Activated CD8-positive, alpha-beta memory T cell treated with anti-CD3 and anti-CD28 coated beads, Interleukin-2, amount 10 ng/mL, durations not matched to agents 7 days and 5 days (primary cell): ENCODE measurements around the gene COPE. TPM values are rescaled to one million over a fixed set of nuclear protein-coding genes. Genes with fewer than 3 reads are reported as not detected.

ENCODE experiments used
- ATAC-seq: fragments of 150-1000 bp; cut with Tn5 transposase; one replicate; pipeline ENCODE4 v1.10.0; 2021; ENCODE audit warnings: moderate library complexity
- CTCF ChIA-PET: fragments of 350-600 bp; sonication (Branson Sonifier 250); formaldehyde crosslinking; loops from one replicate; lab custom pipeline; 2021; ENCODE audit warnings: antibody characterized with exemption; lab: Charles Lee
- DNase-seq: peaks from one replicate; pipeline ENCODE4 v3.0.0-alpha.2; 2020
- H3K27ac Mint-ChIP-seq: one replicate; pipeline ENCODE4 v1.8.0; 2021; ENCODE audit warnings: mild to moderate bottlenecking, mixed read lengths
- H3K27me3 Mint-ChIP-seq: one replicate; pipeline ENCODE4 v1.8.0; 2021; ENCODE audit warnings: mixed read lengths
- H3K36me3 Mint-ChIP-seq: one replicate; pipeline ENCODE4 v1.8.0; 2021; ENCODE audit warnings: mild to moderate bottlenecking, mixed read lengths
- H3K4me1 Mint-ChIP-seq: one replicate; pipeline ENCODE4 v1.8.0; 2021; ENCODE audit warnings: mixed read lengths
- H3K4me3 Mint-ChIP-seq: one replicate; pipeline ENCODE4 v1.8.0; 2021; ENCODE audit warnings: mild to moderate bottlenecking, moderate library complexity, mixed read lengths
- H3K9me3 Mint-ChIP-seq: one replicate; pipeline ENCODE4 v1.8.0; 2022; ENCODE audit warnings: low read depth, mixed read lengths
- total RNA-seq, 2 experiments: library from RNA; stranded (reverse); gene quantifications; one replicate each; pipeline ENCODE4 v1.2.3, GENCODE V29; 2021

The COPE gene
- total RNA-seq, 2 experiments from 2014 or later = 251 to 264 TPM

- Mint-ChIP-seq H3K4me3 (no peak overlapping the region), H3K27me3 (peaks cover 19% of the 10 kb centered on the region), H3K4me1 (peaks cover 9% of the 10 kb centered on the region), H3K27ac (no peak overlapping the region), H3K36me3 (peaks cover 5% of the 10 kb centered on the region), H3K9me3 (no peaks in the 10 kb centered on the region)
- ATAC-seq = no peak
- CTCF ChIA-PET = interaction anchor here (0.6 kb wide), 1 partner anchor 28 kb away, joined by 5 read pairs; no protein-coding TSS in a partner anchor
- no peak for DNase-seq
Observed at GRCh38 chr19:18899624-18900560, 19.3 kb downstream of the COPE start.

GRCh38 chr19:18898607-18899408, 20.4 kb downstream of the COPE start:
- DNase-seq = no peak
- Mint-ChIP-seq H3K4me1 (peaks cover 9% of the 10 kb centered on the region), H3K9me3 (no peaks in the 10 kb centered on the region), H3K27ac (no peak overlapping the region), H3K36me3 (peaks cover 5% of the 10 kb centered on the region), H3K4me3 (no peak overlapping the region), H3K27me3 (peaks cover 26% of the 10 kb centered on the region)
- no peak for ATAC-seq
- CTCF ChIA-PET = no interaction called here

GRCh38 chr19:18898081-18898606, 21.0 kb downstream of the COPE start:
- H3K27me3 Mint-ChIP-seq = peaks cover 28% of the 10 kb centered on the region
- peaks cover 5% of the 10 kb centered on the region for H3K36me3 Mint-ChIP-seq
- ATAC-seq = no peak
- H3K27ac Mint-ChIP-seq = no peak overlapping the region
- DNase-seq = no peak
- H3K4me1 Mint-ChIP-seq = peaks cover 9% of the 10 kb centered on the region
- no peak overlapping the region for H3K4me3 Mint-ChIP-seq
- CTCF ChIA-PET = no interaction called here
- H3K9me3 Mint-ChIP-seq = no peaks in the 10 kb centered on the region

- H3K4me1 Mint-ChIP-seq = peaks cover 9% of the 10 kb centered on the region
- H3K36me3 Mint-ChIP-seq = peaks cover 5% of the 10 kb centered on the region
- no peaks in the 10 kb centered on the region for H3K9me3 Mint-ChIP-seq
- H3K4me3 Mint-ChIP-seq = no peak overlapping the region
- no peak overlapping the region for H3K27ac Mint-ChIP-seq
- CTCF ChIA-PET = no interaction called here
- H3K27me3 Mint-ChIP-seq = peaks cover 30% of the 10 kb centered on the region
- DNase-seq (no peak), ATAC-seq (no peak)
Observed at GRCh38 chr19:18897094-18898029, 21.8 kb downstream of the COPE start.

- no peak overlapping the region for H3K27ac Mint-ChIP-seq
- H3K4me3 Mint-ChIP-seq = no peak overlapping the region
- peaks cover 9% of the 10 kb centered on the region for H3K4me1 Mint-ChIP-seq
- H3K9me3 Mint-ChIP-seq = no peaks in the 10 kb centered on the region
- H3K36me3 Mint-ChIP-seq = peaks cover 2% of the 10 kb centered on the region
- DNase-seq (no peak), ATAC-seq (no peak)
- H3K27me3 Mint-ChIP-seq = peaks cover 30% of the 10 kb centered on the region
- CTCF ChIA-PET = no interaction called here
Observed at GRCh38 chr19:18896421-18896841, 22.8 kb downstream of the COPE start.

GRCh38 chr19:18895824-18896341, 23.3 kb downstream of the COPE start, which contains the start of gene CERS1:
Gene CERS1 (minus strand): TSS chr19:18896158. CDS start chr19:18896072, 86 bp downstream.
- Mint-ChIP-seq H3K27ac (no peak within 1 kb of the TSS), H3K4me1 (peaks cover 9% of the 10 kb centered on the region), H3K36me3 (peaks cover under 1% of the 10 kb centered on the region), H3K9me3 (no peaks in the 10 kb centered on the region), H3K27me3 (peaks cover 30% of the 10 kb centered on the region), H3K4me3 (no peak within 1 kb of the TSS)
- ATAC-seq = no peak
- DNase-seq = no peak
- CTCF ChIA-PET = no interaction called here

- DNase-seq = no peak
- Mint-ChIP-seq H3K27me3 (peaks cover 30% of the 10 kb centered on the region), H3K4me1 (peaks cover 9% of the 10 kb centered on the region), H3K9me3 (no peaks in the 10 kb centered on the region), H3K27ac (no peak overlapping the region), H3K36me3 (no peaks in the 10 kb centered on the region), H3K4me3 (no peak overlapping the region)
- CTCF ChIA-PET = interaction anchor here (0.5 to 0.7 kb wide), 2 partner anchors 52 to 342 kb away, joined by 3 read pairs; no protein-coding TSS in a partner anchor
- no peak for ATAC-seq
Observed at GRCh38 chr19:18895038-18895823, 24.0 kb downstream of the COPE start.

- H3K27me3 Mint-ChIP-seq = peaks cover 30% of the 10 kb centered on the region
- H3K4me3 Mint-ChIP-seq = no peak overlapping the region
- no peak for ATAC-seq
- CTCF ChIA-PET = interaction anchor here (0.7 to 1.6 kb wide), 2 partner anchors 11 to 51 kb away, joined by 3 read pairs; no protein-coding TSS in a partner anchor
- DNase-seq = no peak
- peaks cover 9% of the 10 kb centered on the region for H3K4me1 Mint-ChIP-seq
- no peaks in the 10 kb centered on the region for H3K9me3 Mint-ChIP-seq
- no peaks in the 10 kb centered on the region for H3K36me3 Mint-ChIP-seq
- no peak overlapping the region for H3K27ac Mint-ChIP-seq
Observed at GRCh38 chr19:18894254-18895037, 24.7 kb downstream of the COPE start.

GRCh38 chr19:18893587-18894253, 25.5 kb downstream of the COPE start:
- no peaks in the 10 kb centered on the region for H3K36me3 Mint-ChIP-seq
- DNase-seq = no peak
- no peak overlapping the region for H3K27ac Mint-ChIP-seq

GRCh38 chr19:18889949-18890745, 29.0 kb downstream of the COPE start:
- Mint-ChIP-seq H3K27me3 (peaks cover 12% of the 10 kb centered on the region), H3K9me3 (no peaks in the 10 kb centered on the region), H3K27ac (no peak overlapping the region), H3K4me3 (no peak overlapping the region), H3K36me3 (no peaks in the 10 kb centered on the region), H3K4me1 (no peaks in the 10 kb centered on the region)
- ATAC-seq (no peak), DNase-seq (no peak)
- CTCF ChIA-PET = interaction anchor here (0.7 kb wide), 1 partner anchor 429 kb away, joined by 3 read pairs; no protein-coding TSS in a partner anchor

More at GRCh38 chr19:18893587-18894253, 25.5 kb downstream of the COPE start:
- ATAC-seq = no peak
- peaks cover 30% of the 10 kb centered on the region for H3K27me3 Mint-ChIP-seq
- CTCF ChIA-PET = interaction anchor here (1.6 kb wide), 1 partner anchor 12 kb away, joined by 3 read pairs; no protein-coding TSS in a partner anchor
- no peak overlapping the region for H3K4me3 Mint-ChIP-seq
- peaks cover 9% of the 10 kb centered on the region for H3K4me1 Mint-ChIP-seq
- no peaks in the 10 kb centered on the region for H3K9me3 Mint-ChIP-seq
